GM12875 (cell line): ENCODE results near the gene SLC22A17.
A peak's percentile ranks its signal among the peaks of the same experiment; 100 is the strongest.
"Not testable (repeated sequence)": the region's sequence is repeated elsewhere in the genome, so short reads cannot be mapped to it uniquely, and the experiment has no call there.

ENCODE experiments used
- H3K4me3 ChIP-seq: one replicate; pipeline ENCODE4 v1.5.1; 2011; ENCODE audit warnings: low read depth, low read length, control low read depth
- CTCF ChIP-seq: IDR thresholded peaks from 2 replicates; pipeline ENCODE4 v1.5.1; 2011; ENCODE audit warnings: low read depth, mild to moderate bottlenecking, control low read depth, inconsistent platforms, low read length, moderate library complexity, borderline replicate concordance; ENCODE audit not compliant: insufficient read depth

The SLC22A17 gene

GRCh38 chr14:23327947-23328744 is 24.5 kb downstream of the SLC22A17 start:
- TF ChIP-seq CTCF, result peak; percentile 73
- no peak overlapping the region for H3K4me3 ChIP-seq

GRCh38 chr14:23326491-23327332 is 26.0 kb downstream of the SLC22A17 start:
- TF ChIP-seq CTCF, result no peak
- H3K4me3 ChIP-seq, result no peak overlapping the region

DNA sequence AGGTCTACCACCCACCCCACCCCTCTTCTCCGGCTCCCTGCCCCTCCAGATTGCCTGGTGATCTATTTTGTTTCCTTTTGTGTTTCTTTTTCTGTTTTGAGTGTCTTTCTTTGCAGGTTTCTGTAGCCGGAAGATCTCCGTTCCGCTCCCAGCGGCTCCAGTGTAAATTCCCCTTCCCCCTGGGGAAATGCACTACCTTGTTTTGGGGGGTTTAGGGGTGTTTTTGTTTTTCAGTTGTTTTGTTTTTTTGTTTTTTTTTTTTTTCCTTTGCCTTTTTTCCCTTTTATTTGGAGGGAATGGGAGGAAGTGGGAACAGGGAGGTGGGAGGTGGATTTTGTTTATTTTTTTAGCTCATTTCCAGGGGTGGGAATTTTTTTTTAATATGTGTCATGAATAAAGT is 26.9 kb downstream of the SLC22A17 start:
- not testable (repeated sequence) for H3K4me3 ChIP-seq

DNA sequence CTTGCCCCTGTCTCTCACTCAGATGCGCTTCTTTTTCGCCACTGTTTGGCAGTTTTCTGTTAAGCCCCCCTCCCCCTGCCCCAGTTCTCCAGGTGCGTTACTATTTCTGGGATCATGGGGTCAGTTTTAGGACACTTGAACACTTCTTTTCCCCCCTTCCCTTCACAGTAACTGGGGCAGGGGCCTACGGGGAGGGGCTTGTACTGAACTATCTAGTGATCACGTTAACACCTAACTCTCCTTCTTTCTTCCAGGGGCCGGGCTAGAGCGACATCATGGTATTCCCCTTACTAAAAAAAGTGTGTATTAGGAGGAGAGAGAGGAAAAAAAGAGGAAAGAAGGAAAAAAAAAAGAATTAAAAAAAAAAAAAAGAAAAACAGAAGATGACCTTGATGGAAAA is 27.7 kb downstream of the SLC22A17 start:
- H3K4me3 ChIP-seq, result no peak overlapping the region
- TF ChIP-seq CTCF, result no peak

DNA sequence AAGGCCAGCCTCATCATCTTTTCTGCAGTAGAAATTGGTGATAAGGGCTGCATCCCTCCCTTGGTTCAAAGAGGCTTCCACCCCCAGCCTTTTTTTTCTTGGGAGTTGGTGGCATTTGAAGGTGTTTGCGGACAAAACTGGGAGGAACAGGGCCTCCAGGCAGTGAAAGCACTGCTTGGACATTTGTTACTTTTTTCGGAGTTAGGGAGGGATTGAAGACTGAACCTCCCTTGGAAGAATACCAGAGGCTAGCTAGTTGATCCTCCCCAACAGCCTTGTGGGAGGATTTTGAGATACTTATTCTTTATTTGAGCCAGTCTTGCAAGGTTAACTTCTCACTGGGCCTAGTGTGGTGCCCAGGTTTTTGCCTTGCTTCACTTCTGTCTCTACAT is 28.2 kb downstream of the SLC22A17 start:
- H3K4me3 ChIP-seq, result no peak overlapping the region
- TF ChIP-seq CTCF, result no peak

DNA sequence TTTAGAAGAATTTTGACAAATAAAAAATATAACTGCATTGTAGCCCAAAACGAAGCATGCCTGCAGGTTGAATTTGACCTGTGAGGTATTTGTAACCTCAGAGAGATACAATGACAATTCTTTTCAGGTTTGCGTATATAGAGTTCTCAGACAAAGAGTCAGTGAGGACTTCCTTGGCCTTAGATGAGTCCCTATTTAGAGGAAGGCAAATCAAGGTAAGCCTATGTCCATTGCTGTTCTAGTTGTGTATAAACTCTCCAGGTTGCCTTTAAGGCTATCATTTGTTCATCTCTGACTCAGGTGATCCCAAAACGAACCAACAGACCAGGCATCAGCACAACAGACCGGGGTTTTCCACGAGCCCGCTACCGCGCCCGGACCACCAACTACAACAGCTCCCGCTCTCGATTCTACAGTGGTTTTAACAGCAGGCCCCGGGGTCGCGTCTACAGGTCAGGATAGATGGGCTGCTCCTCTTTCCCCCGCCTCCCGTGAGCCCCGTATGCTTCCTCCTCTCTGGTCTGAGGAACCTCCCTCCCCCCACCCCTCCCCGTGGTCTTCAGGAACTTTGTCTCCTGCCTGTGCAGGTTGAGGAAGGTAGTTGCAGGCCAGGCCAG is 28.7 kb downstream of the SLC22A17 start:
- H3K4me3 ChIP-seq, result no peak overlapping the region
- no peak for TF ChIP-seq CTCF
